Measurements from ENCODE around the gene CROCC2. TPM values are rescaled to one million over a fixed set of nuclear protein-coding genes. Genes with fewer than 3 reads are reported as not detected.

Gene CROCC2
- total RNA-seq, 1 donor from 2014 or later: not detected

DNA sequence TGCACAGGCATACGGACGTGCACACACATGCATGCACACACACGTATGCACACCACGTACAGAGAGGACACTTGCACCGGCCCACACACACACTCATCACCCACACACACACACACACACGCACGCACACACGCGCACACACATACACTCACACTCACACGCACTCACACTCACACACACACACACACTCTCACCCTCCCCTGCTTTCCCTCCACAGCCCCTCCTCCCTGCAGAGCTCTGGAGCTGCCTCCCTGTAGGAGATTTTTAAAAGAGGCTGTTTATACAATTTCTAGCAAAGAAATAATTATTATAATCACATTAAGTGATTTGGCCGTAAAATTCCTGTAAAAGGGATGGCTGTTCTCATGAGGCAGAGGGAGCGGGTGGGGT, 55.8 kb downstream of the CROCC2 start:
- Mint-ChIP-seq H3K27me3 (ENCODE audit: low read depth) (no peaks in the 10 kb centered on the region), H3K4me3 (no peak overlapping the region), H3K36me3 (ENCODE audit: low read depth) (no peaks in the 10 kb centered on the region), H3K27ac (ENCODE audit: unreplicated experiment) (no peak overlapping the region), H3K9me3 (no peaks in the 10 kb centered on the region), H3K4me1 (peaks cover 4% of the 10 kb centered on the region)
- TF ChIP-seq, protein P1, sequence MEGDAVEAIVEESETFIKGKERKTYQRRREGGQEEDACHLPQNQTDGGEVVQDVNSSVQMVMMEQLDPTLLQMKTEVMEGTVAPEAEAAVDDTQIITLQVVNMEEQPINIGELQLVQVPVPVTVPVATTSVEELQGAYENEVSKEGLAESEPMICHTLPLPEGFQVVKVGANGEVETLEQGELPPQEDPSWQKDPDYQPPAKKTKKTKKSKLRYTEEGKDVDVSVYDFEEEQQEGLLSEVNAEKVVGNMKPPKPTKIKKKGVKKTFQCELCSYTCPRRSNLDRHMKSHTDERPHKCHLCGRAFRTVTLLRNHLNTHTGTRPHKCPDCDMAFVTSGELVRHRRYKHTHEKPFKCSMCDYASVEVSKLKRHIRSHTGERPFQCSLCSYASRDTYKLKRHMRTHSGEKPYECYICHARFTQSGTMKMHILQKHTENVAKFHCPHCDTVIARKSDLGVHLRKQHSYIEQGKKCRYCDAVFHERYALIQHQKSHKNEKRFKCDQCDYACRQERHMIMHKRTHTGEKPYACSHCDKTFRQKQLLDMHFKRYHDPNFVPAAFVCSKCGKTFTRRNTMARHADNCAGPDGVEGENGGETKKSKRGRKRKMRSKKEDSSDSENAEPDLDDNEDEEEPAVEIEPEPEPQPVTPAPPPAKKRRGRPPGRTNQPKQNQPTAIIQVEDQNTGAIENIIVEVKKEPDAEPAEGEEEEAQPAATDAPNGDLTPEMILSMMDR (conservative IDR thresholded peaks at IDR 0.05): no peak
- DNase-seq (ENCODE audit: low read depth, low spot score): no peak

DNA sequence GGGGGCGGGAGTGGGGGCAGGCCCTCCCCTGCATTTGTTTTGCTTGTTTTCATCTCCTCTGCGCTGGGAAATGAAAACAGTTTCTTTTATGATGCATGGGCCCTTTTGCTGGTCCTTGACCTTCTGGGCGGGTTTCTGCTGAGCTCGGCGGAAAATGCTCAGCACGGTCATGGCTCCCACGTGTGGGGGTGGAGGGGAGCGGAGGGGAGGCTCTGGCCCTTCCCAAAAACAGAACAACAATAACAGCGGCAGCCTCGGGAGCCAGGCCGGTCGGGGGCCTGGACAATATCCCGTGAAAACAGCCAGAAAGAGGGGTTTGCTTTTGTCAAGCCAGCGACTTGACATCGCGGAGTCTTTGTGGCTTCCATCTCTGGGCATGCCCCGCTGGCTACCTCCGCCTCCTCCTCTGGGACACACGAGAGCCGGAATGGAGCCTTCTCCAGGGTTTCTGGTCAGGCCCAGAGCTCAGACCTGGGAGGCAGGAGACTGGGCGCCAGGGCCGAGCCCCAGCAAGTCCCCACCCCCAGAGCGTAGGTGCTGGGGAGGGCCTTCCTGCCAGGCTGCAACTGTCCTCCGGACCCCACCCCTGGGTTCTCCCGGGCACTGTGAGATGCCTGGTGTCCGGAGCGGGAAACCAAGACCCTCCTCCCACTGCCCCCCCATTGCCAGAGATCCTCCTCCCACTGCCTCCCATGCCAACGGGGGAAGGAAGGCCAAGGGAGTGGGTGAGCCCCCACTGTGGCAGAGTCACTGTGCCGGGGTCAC, 56.3 kb downstream of the CROCC2 start:
- DNase-seq (ENCODE audit: low read depth, low spot score): no peak
- no peak overlapping the region for H3K4me3 Mint-ChIP-seq
- H3K36me3 Mint-ChIP-seq (ENCODE audit: low read depth): no peaks in the 10 kb centered on the region
- TF ChIP-seq, protein P1 (conservative IDR thresholded peaks at IDR 0.05): no peak
- H3K9me3 Mint-ChIP-seq: no peaks in the 10 kb centered on the region
- peaks cover 4% of the 10 kb centered on the region for H3K4me1 Mint-ChIP-seq
- no peaks in the 10 kb centered on the region for H3K27me3 Mint-ChIP-seq (ENCODE audit: low read depth)
- H3K27ac Mint-ChIP-seq (ENCODE audit: unreplicated experiment): peak overlapping the region; percentile 76

DNA sequence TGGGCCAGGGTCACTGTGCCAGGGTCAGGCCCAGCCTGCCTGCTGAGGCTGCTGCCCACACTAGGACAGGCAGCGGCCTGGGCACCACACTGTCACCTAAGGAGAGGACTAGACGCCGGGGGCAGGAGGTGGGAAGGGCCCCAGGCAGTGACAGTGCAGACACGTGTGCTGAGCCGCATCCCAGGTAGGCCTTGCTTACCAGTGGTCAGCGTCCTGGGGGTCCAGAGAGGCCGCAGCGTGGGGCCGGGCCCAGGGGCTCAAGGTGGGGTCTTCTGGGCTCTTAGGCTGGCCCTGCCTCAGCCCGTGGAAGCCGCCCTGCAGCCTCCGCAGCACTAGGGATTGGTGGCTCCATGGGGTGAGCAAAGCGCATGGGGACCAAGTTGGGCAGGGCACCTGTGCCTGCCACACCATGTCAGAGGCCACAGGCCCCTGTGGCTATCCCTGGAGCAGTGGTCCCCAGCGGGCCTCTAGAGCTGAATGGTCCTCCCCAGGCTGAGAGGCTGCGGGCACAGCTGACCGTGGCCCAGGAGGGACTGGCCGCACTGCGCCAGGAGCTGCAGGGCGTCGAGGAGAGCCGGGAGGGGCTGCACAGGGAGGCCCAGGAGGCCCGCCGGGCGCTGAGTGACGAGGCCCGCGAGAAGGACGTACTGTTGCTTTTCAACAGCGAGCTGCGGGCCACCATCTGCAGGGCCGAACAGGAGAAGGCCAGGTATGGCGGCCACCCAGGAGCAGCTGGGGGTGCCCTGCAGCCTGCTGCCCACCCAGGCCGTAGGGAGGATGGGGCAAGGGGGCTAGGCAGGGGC, 57.1 kb downstream of the CROCC2 start:
- DNase-seq (ENCODE audit: low read depth, low spot score): no peak
- TF ChIP-seq, protein P1 (conservative IDR thresholded peaks at IDR 0.05): no peak
- no peaks in the 10 kb centered on the region for H3K9me3 Mint-ChIP-seq
- H3K27ac Mint-ChIP-seq (ENCODE audit: unreplicated experiment): no peak overlapping the region
- no peaks in the 10 kb centered on the region for H3K27me3 Mint-ChIP-seq (ENCODE audit: low read depth)
- peaks cover 4% of the 10 kb centered on the region for H3K4me1 Mint-ChIP-seq
- H3K4me3 Mint-ChIP-seq: no peak overlapping the region
- no peaks in the 10 kb centered on the region for H3K36me3 Mint-ChIP-seq (ENCODE audit: low read depth)

DNA sequence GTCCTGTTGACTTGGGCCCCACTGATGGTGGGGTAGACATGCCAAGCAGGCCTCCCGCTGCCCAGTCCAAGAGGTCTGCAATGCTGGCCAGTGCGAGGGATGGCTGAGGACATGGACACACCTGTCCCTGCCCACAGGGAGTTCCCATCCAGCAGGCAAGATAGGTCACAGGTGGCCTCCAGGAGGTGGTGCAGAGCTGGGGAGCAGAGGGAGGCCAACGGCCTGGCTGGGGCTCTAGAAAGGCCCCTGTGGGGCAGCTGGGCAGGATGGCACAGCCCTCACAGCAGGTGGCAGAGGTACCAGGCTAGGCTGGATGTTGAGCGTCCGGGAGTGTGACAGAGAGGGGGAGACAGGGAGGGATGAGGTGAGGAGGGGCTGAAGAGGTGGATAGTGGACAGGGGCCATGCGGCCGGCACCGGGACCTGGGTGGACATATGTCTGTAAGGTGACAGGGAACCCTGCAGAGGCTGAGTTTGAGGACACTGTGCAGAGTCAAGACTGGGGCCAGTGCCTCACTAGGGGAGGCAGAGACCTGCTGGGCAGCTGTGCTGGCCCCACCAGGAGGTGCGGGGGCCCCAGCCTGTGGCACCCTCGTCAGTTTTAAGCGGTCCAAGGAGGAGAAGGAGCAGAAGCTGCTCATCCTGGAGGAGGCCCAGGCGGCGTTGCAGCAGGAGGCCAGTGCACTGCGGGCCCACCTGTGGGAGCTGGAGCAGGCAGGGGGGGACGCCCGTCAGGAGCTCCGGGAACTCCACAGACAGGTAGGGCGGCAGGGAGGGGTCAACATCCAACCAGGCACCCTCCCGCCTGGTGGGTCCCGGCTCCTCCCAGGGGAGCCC, 58.0 kb downstream of the CROCC2 start:
- H3K27me3 Mint-ChIP-seq (ENCODE audit: low read depth): no peaks in the 10 kb centered on the region
- TF ChIP-seq, protein P1 (conservative IDR thresholded peaks at IDR 0.05): no peak
- H3K4me1 Mint-ChIP-seq: peaks cover 4% of the 10 kb centered on the region
- H3K4me3 Mint-ChIP-seq: no peak overlapping the region
- no peak for DNase-seq (ENCODE audit: low read depth, low spot score)
- no peaks in the 10 kb centered on the region for H3K9me3 Mint-ChIP-seq
- no peaks in the 10 kb centered on the region for H3K36me3 Mint-ChIP-seq (ENCODE audit: low read depth)
- peak overlapping the region; percentile 78 for H3K27ac Mint-ChIP-seq (ENCODE audit: unreplicated experiment)

DNA sequence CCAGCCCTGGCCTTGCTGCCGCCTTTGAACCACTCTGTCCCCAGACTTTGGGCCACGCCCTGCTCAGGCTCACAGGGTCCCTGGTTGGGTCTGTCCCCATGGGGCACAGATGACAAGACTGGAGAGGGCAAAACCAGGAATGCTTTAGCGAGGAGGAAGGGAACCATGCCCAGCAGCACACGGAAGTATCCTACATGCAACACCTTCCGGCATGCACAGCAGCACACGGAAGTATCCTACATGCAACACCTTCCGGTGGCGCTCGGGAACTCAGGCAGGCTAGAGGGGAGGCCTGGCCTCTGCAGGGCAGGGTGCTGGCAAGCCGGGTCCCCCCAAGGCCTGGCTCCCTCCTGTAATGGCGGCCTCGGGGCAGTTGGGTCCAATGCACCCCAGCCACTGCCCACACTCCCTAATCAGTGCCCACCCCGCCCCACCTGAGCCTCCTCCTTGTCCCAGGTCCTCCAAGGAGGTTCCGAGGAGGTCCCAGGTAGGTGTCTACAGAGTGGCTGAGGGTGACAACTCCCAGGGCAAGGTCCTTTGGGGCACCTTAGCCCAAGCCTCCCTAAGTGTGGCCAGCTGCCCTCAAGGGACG, 58.7 kb downstream of the CROCC2 start:
- no peaks in the 10 kb centered on the region for H3K36me3 Mint-ChIP-seq (ENCODE audit: low read depth)
- no peak for DNase-seq (ENCODE audit: low read depth, low spot score)
- TF ChIP-seq, protein P1 (conservative IDR thresholded peaks at IDR 0.05): no peak
- H3K4me3 Mint-ChIP-seq: no peak overlapping the region
- peaks cover 4% of the 10 kb centered on the region for H3K4me1 Mint-ChIP-seq
- no peaks in the 10 kb centered on the region for H3K27me3 Mint-ChIP-seq (ENCODE audit: low read depth)
- H3K9me3 Mint-ChIP-seq: no peaks in the 10 kb centered on the region
- no peak overlapping the region for H3K27ac Mint-ChIP-seq (ENCODE audit: unreplicated experiment)

All from neural crest cell (in vitro differentiated cells).